CD4-positive, alpha-beta T cell treated with Interleukin-6 for 4 hours (primary cell): ENCODE measurements around the gene SP100.
"Not testable (repeated sequence)": the region's sequence is repeated elsewhere in the genome, so short reads cannot be mapped to it uniquely, and the experiment has no call there.

Source experiments
- DNase-seq: peaks from one replicate; pipeline ENCODE4 v3.0.0-alpha.2; 2020; ENCODE audit warnings: mixed read lengths

Gene SP100

GRCh38 chr2:230422149-230422548 is 6.1 kb downstream of the SP100 start:
- DNase-seq, result no peak

DNA sequence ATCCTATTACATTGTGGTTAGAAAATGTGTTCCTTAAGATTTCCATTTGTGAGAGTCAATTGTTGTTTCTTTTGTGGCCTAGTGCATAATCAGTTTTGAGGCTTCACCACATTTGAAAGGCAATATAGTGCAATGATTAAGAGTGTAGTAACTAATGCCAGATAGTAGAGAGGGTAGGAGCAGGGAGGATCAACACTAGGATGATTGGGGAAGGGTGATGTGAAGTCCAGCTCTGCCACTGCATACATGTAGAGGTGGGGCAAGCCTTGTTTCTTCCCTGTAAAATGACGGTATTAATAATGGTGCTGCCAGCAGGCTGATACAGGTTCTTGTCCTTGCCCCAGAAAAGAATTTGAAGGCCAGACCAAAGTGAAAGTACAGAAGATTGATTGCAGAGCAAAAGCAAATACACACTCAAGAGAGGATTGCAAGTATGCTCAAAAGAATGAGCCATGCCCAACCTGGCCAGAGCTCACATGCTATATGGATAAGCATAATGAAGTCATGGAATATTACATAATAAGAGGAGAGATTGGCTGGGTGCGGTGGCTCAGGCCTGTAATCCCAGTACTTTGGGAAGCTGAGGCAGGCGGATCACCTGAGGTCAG is 8.0 kb downstream of the SP100 start:
- no peak for DNase-seq

DNA sequence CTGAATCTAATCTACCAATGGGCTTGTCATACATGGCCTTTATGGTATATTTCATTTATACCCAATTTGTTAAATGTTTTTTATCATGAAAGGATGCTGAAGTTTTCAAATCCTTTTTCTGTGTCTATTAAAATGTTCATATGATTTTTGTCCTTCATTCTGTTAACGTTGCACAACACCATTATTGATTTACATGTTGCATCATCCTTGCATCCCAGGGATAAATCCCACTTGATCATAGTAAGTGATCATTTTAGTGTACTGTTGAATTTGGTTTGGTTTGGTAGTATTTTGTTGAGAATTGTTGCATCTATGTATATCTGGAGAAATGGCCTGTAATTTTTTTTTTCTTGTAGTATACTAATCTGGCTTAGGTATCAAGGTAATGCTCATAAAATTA is 9.4 kb downstream of the SP100 start:
- DNase-seq, result no peak

GRCh38 chr2:230429513-230429912 is 13.5 kb downstream of the SP100 start:
- no peak for DNase-seq

- peak; percentile 12 for DNase-seq
Measured at GRCh38 chr2:230430957-230431910, 15.2 kb downstream of the SP100 start.

DNA sequence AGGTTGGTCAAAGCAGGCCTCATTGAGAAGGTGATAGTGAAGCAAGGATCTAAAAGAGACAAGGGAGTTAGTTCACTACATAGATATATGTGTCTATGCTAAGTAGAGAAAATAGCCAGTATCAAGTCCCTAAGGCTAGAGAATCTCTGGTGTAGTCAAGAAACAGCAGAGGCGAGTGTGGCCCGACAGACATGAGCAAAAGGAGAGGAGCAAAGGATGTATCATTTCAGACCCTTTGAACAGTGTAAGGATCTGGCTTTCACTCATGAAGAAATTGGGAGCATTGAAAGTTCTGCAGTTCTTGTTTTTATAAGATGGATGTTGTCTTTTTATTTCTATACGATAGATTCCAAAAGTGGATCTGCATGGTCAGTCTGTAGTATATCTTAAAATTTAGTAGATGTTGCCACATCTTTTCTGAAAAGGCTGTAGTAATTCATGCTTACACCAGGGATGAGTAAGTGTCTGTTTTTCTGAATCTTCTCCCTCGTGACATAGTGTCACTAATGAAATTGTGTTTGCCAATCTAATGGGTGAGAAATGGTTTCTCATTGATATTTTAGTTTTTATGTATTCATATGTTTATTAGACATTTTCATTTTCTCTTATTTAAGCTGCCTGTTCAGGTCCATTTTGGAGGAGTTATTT is 18.8 kb downstream of the SP100 start:
- no peak for DNase-seq

GRCh38 chr2:230435431-230435830 is 19.4 kb downstream of the SP100 start:
- no peak for DNase-seq

DNA sequence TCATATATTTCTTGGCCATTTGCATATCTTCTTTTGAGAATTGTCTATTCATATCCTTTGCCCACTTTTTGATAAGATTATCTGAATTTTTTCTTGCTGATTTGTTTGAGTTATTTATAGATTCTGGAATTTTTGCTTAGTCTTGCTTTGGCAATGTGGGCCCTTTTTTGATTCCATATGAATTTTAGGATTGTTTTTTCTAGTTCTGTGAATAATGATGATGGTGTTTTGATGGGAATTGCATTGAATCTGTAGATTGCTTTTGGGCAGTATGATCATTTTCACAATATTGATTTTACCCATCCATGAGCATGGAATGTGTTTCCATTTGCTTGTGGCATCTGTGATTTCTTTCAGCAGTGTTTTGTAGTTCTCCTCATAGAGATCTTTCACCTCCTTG is 23.1 kb downstream of the SP100 start:
- DNase-seq, result not testable (repeated sequence)

GRCh38 chr2:230439590-230439989 is 23.6 kb downstream of the SP100 start:
- DNase-seq, result no peak

- DNase-seq, result peak; percentile 58
Measured at GRCh38 chr2:230441227-230441897, 25.4 kb downstream of the SP100 start.

- no peak for DNase-seq
Measured at GRCh38 chr2:230443541-230443940, 27.5 kb downstream of the SP100 start.

- DNase-seq, result no peak
Measured at GRCh38 chr2:230444832-230445231, 28.8 kb downstream of the SP100 start.

- DNase-seq, result no peak
Measured at GRCh38 chr2:230447036-230447435, 31.0 kb downstream of the SP100 start.

GRCh38 chr2:230447455-230448451 is 31.8 kb downstream of the SP100 start:
- no peak for DNase-seq

DNA sequence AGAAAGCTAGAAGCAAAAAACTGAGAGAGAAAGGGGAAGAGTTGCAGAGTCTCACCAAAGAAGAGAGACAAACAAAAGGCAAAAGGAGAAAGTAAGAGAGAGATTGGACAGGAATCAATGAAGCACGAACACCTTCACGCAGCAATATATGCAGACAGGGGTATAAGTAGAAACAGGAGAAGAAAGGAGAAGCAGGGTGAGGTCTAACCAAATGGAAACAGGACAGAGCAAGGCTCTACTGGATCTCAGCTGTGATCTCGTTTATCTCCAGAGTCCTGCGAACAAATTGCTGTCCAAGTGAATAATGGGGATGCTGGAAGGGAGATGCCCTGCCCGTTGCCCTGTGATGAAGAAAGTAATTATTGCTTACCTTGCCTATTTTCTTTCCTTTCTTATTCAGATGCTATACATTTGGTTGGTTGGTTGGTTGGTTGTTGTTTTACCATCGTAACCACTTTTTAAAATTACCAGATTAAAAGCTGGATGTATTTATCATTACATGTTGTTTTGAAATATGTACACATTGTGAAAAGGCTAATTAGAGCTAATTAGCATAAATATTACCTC is 34.0 kb downstream of the SP100 start:
- no peak for DNase-seq

DNA sequence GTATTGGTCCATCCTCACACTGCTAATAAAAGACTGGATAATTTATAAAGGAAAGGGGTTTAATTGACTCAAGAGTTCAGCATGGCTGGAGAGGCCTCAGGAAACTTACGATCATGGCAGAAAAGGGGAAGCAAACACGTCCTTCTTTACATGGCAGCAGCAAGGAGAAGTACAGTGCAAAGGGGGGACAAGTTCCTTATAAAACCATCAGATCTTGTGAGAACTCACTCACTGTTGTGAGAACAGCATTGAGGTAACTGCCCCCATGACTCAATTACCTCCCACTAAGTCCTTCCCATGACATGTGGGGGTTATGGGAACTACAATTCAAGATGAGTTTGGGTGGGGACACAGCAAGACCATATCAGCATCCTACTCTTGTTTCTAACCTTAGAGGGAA is 37.0 kb downstream of the SP100 start:
- DNase-seq, result no peak

DNA sequence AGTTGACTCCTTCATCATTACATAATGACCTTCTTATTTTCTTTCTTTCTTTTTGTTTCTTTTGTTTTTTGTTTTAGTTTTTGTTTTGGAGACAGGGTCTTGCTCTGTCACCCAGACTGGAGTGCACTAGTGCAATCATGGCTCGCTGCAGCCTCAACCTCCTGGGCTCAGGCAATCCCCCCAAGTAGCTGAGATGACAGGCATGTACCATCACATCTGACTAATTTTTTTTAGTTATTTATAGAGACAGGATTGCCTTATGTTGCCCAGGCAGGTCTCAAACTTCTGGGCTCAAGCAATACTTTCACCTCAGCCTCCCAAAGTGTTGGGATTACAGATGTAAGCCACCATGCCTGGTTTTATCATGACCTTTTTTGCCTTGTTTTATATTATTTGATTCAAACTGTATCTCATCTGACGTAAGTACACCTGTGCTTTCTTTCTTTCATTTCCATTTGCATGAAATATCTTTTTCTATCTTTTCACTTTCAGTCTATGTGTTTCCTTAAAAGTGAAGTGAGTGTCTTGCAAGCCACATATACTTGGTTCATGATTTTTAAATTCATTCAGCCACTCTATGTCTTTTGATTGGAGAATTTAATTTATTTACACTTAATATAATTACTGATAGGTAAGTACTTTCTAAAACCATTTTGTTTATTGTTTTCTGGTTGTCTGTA is 39.1 kb downstream of the SP100 start:
- DNase-seq, result no peak

GRCh38 chr2:230457073-230457768 is 41.2 kb downstream of the SP100 start:
- peak; percentile 20 for DNase-seq

GRCh38 chr2:230457793-230458192 is 41.8 kb downstream of the SP100 start:
- DNase-seq, result no peak

DNA sequence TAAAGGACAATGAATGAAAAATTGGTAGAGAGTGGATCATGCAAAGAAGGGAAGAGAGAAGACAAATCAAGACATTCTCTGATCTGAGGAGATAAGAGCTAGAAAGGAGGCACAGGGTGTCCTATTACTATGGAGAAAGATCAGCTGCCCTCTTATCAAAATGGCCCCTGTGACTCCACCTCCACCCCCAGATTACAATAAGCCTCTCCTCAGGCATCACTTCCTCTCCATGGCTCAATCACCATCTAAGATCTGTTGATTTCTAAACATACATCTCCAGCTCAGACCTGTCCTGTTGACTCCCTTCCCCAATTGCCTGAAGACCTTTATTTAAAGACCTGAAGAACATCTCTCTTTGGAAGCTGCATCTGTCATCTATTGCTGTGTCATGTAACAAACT is 43.2 kb downstream of the SP100 start:
- no peak for DNase-seq
